GM19463 (cell line): Measurements from ENCODE around the gene KIF15.
"Not testable (repeated sequence)": the region's sequence is repeated elsewhere in the genome, so short reads cannot be mapped to it uniquely, and the experiment has no call there.

ENCODE experiments used
- ATAC-seq: cut with Tn5 transposase; IDR thresholded peaks from one replicate; pipeline ENCODE4 v1.9.1; 2021; ENCODE audit warnings: mild to moderate bottlenecking, moderate library complexity; ENCODE audit not compliant: unreplicated experiment

The KIF15 gene

GRCh38 chr3:44825264-44825925 is 63.8 kb downstream of the KIF15 start:
- ATAC-seq, result peak; percentile 47

GRCh38 chr3:44827196-44827595 is 65.6 kb downstream of the KIF15 start:
- ATAC-seq, result no peak

- no peak for ATAC-seq
Observed at GRCh38 chr3:44831232-44831631, 69.6 kb downstream of the KIF15 start.

- ATAC-seq, result no peak
Observed at GRCh38 chr3:44832032-44832431, 70.4 kb downstream of the KIF15 start.

- no peak for ATAC-seq
Observed at GRCh38 chr3:44832965-44833364, 71.4 kb downstream of the KIF15 start.

GRCh38 chr3:44833394-44833793 is 71.8 kb downstream of the KIF15 start:
- no peak for ATAC-seq

- ATAC-seq, result no peak
Observed at GRCh38 chr3:44835684-44836083, 74.1 kb downstream of the KIF15 start.

- no peak for ATAC-seq
Observed at GRCh38 chr3:44842376-44842775, 80.8 kb downstream of the KIF15 start.

- no peak for ATAC-seq
Observed at GRCh38 chr3:44845528-44846520, 84.2 kb downstream of the KIF15 start.

- ATAC-seq, result no peak
Observed at GRCh38 chr3:44848634-44849033, 87.0 kb downstream of the KIF15 start.

GRCh38 chr3:44856663-44857062 is 95.1 kb downstream of the KIF15 start:
- ATAC-seq, result not testable (repeated sequence)

- ATAC-seq, result no peak
Observed at GRCh38 chr3:44860117-44860516, 98.5 kb downstream of the KIF15 start.

- peak; percentile 97 for ATAC-seq
Observed at GRCh38 chr3:44861412-44862225, 100.0 kb downstream of the KIF15 start, which contains the start of gene TMEM42. Gene TMEM42 (plus strand): TSS chr3:44861912. CDS start chr3:44861925, 13 bp downstream.

- peak; percentile 25 for ATAC-seq
Observed at GRCh38 chr3:44862226-44862637, 100.6 kb downstream of the KIF15 start.

- ATAC-seq, result no peak
Observed at GRCh38 chr3:44865272-44866035, 103.9 kb downstream of the KIF15 start.

GRCh38 chr3:44867421-44868111 is 106.0 kb downstream of the KIF15 start:
- ATAC-seq, result no peak

- no peak for ATAC-seq
Observed at GRCh38 chr3:44870375-44871061, 108.9 kb downstream of the KIF15 start.

- ATAC-seq, result no peak
Observed at GRCh38 chr3:44874308-44874707, 112.7 kb downstream of the KIF15 start, which contains the start of gene TGM4. Gene TGM4 (plus strand): TSS chr3:44874608. CDS start chr3:44874679, 71 bp downstream.

- no peak for ATAC-seq
Observed at GRCh38 chr3:44875596-44875995, 114.0 kb downstream of the KIF15 start.
